ENCODE measurements around the gene MAP3K7.

The MAP3K7 gene

GRCh38 chr6:90530882-90531281 lies 56.0 kb downstream of the MAP3K7 start:
- no peak for DNase-seq (ENCODE audit: low read depth)

- DNase-seq (ENCODE audit: low read depth), result no peak
Measured at GRCh38 chr6:90525421-90525820, 61.5 kb downstream of the MAP3K7 start.

- no peak for DNase-seq (ENCODE audit: low read depth)
Measured at GRCh38 chr6:90523779-90524310, 63.0 kb downstream of the MAP3K7 start.

- DNase-seq (ENCODE audit: low read depth), result no peak
Measured at GRCh38 chr6:90521955-90522354, 64.9 kb downstream of the MAP3K7 start.

GRCh38 chr6:90516074-90516660 lies 70.7 kb downstream of the MAP3K7 start:
- no peak for DNase-seq (ENCODE audit: low read depth)

GRCh38 chr6:90514496-90514895 lies 72.4 kb downstream of the MAP3K7 start:
- no peak for DNase-seq (ENCODE audit: low read depth)

- DNase-seq (ENCODE audit: low read depth), result no peak
Measured at GRCh38 chr6:90508753-90509152, 78.1 kb downstream of the MAP3K7 start.

- DNase-seq (ENCODE audit: low read depth), result no peak
Measured at GRCh38 chr6:90502866-90503407, 83.9 kb downstream of the MAP3K7 start.

GRCh38 chr6:90502381-90502780 lies 84.5 kb downstream of the MAP3K7 start:
- no peak for DNase-seq (ENCODE audit: low read depth)

GRCh38 chr6:90500458-90500857 lies 86.4 kb downstream of the MAP3K7 start:
- DNase-seq (ENCODE audit: low read depth), result no peak

GRCh38 chr6:90497411-90497810 lies 89.5 kb downstream of the MAP3K7 start:
- DNase-seq (ENCODE audit: low read depth), result no peak

GRCh38 chr6:90496258-90497016 lies 90.4 kb downstream of the MAP3K7 start:
- no peak for DNase-seq (ENCODE audit: low read depth)

GRCh38 chr6:90495216-90495817 lies 91.6 kb downstream of the MAP3K7 start:
- no peak for DNase-seq (ENCODE audit: low read depth)

GRCh38 chr6:90494067-90494780 lies 92.6 kb downstream of the MAP3K7 start:
- no peak for DNase-seq (ENCODE audit: low read depth)

GRCh38 chr6:90493332-90493731 lies 93.5 kb downstream of the MAP3K7 start:
- DNase-seq (ENCODE audit: low read depth), result peak; percentile 8

GRCh38 chr6:90492798-90493197 lies 94.1 kb downstream of the MAP3K7 start:
- DNase-seq (ENCODE audit: low read depth), result no peak

GRCh38 chr6:90492369-90492768 lies 94.5 kb downstream of the MAP3K7 start:
- no peak for DNase-seq (ENCODE audit: low read depth)

- DNase-seq (ENCODE audit: low read depth), result no peak
Measured at GRCh38 chr6:90490030-90490716, 96.7 kb downstream of the MAP3K7 start.

- no peak for DNase-seq (ENCODE audit: low read depth)
Measured at GRCh38 chr6:90488816-90489215, 98.1 kb downstream of the MAP3K7 start.

GRCh38 chr6:90485635-90486277 lies 101.1 kb downstream of the MAP3K7 start:
- DNase-seq (ENCODE audit: low read depth), result no peak

- no peak for DNase-seq (ENCODE audit: low read depth)
Measured at GRCh38 chr6:90484903-90485302, 102.0 kb downstream of the MAP3K7 start.

All from stromal cell of bone marrow (primary cell).